Non-pigmented ciliary epithelial cell (primary cell): ENCODE measurements around the gene RNF11.

Experiments used
- DNase-seq: peaks from one replicate; pipeline ENCODE4 v3.0.0-alpha.2; 2010; ENCODE audit warnings: low read depth

RNF11 gene

DNA sequence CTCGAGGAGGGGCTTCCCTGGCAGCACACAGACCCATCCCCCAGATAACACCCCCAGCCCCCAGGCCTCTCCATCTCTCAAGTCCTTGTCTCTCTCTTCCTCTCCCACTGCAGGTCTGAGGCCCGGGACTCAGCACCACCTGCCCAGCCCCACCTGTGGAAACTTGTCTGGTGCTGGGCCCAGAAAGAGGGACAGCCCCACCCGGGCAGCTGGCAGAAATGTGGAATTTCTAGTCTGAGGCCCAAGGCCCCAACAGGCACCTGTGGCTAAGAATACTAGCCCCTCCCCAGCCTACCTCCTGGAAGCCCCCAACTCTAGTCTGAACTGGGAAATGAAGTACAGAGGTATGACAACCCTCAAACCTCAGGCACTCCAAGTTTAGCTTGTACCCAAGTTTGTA is 78.9 kb downstream of the RNF11 start:
- DNase-seq = no peak

DNA sequence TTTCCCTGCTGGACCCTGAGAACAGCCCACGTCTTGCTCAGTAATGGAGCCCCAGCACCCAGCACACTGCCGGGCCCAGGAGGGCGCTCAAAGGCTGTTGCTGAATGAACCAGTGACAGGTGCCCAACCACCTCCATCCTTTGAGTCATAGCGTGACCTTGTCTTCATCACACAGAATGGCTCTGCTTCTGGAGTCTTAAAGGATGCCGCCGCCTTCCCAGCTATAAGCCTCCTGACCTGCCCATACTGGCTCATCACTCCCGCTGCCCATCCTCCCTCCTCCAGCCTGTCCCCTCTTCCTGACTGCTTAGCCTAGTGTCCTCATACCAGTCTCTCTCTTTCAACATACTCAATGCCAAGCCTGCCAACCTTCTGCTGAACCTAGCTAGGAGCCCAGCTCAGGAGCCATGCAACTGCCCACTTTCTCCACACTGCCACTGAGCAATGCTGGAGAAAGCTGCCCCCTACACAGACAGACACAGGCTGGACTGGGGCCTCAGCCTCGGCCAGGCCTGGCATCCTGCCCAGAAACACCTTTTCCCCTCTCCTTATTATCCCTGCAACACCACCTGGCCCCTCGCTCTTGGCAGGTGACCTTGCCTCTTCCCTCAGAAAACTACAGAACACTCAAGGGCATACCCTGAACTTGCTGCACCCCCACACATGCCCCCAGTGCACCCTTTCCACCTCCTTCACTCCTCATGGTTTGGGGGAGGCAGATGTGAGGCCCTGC is 80.2 kb downstream of the RNF11 start:
- no peak for DNase-seq

DNA sequence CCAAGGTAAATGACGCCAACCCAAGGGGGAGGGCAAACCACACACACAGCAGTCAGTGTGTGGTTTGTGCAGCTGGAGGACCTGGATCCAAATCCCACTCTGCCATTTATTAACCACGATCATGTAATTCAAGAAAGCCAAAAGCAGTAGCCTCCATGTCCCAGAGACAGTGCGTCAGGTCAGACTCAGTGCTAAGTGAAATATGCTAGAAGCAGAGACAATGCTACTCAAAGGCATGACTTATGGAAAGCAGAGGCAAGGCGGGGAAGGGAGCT is 80.7 kb downstream of the RNF11 start:
- DNase-seq = no peak

DNA sequence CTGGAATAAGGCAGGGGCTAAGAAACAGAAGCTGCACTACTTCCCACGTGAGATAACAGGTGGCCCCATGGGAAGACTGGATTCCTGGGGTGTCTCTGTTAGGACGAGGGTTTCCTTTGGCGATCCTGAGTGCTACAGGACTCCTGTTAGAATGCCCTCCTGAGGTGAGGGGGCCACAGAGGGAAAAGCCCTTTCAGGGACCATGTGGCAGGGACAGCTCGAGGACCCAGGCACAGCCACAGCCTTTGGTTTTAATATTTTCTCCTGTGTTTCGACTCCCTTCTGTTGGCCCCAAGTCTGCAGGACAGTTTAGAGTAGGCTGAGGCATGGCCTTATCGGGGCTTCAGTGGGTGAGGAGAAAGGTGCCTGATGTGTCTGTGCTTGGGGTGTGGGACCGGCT is 81.7 kb downstream of the RNF11 start:
- DNase-seq = no peak

DNA sequence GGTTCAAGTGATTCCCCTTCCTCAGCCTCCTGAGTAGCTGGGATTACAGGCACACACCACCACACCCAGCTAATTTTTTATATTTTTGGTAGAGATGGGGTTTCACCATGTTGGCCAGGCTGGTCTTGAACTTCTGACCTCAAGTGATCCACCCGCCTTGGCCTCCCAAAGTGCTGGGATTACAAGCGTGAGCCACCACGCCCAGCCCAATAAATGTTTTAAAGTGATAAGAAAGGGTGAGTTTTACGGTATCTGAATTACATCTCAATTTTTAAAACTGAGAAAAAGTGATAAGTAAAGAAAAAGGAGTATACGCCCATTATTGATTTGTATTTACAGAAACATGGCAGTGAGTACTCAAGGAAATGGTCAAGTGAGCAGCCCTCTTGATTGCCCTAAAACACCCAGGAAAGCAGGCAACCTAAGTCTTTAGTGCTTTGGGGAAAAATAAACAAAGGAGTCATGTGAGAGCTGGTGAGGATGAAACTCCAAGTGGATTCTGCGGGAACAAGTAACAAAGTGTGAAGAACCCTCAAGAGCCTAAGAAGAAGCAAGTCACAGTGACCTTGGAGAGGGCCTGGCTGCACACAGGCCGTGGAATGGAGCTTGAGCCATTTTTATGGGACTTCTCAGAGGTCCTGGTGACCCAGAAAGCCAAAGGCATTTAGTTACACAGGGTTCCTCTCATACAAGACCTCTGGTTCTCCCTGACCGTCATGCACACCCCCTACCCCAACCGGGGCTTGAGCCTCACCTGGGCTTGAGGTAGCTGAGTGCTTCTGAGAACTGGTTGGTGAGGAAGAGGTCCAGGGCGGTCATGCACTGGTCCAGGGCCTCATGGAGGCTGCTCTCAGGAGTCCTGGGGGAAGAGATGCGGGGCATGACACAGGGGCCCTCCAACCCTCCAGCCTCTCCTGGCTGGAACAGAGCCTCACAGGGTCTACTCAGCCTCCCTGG is 85.2 kb downstream of the RNF11 start:
- DNase-seq = no peak

DNA sequence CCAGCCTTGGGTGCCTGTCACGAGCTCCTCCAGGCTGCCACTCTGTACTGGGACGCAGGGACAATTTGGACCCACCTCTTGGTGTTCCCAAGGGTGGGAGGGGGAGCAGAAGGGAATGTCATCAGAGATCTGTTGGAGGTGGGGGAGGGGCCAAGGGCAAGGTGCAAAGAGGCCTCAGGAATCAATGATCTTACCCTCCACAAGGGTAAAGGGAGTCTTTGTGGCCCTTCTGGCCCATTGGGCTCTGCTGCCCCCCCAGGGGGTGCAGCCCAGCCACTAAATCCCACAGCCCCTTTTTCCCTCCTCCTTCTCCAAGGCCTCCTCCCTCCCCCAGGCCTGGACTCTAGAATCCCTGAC is 85.8 kb downstream of the RNF11 start:
- DNase-seq = no peak

DNA sequence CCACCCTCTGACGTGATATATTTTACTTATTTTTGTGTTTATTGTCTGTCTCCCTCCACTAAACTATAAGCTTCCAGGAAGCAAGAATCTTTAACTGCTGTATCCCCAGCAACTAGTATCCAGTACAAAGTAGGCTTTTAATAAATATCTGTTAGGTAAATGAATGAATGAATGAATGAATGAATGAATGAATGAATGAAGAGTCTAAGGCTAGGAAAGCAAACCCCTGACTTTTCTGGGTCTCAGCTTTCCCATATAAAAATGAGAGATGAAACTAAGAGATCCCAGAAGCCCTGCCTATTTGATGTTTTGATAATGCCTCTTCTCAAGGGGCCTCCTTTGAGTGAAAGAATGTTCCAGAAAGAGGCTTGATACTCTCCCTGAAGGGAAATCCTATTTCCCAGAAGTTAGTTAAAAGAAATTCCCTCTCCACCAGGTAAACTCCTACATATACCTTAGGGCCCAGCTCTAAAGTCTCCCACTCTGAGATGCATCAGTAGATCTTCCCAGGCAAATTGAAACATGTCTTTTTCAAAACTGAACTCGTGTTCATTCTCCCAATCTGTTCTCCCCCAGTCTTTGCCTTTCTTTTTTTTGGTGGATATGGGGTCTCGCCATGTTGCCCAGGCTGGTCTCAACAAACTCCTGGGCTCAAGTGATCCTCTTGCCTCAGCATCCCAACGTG is 86.5 kb downstream of the RNF11 start:
- no peak for DNase-seq
